SJSA1 (cell line): Measurements from ENCODE around the gene AGMAT. TPM values are rescaled to one million over a fixed set of nuclear protein-coding genes. Genes with fewer than 3 reads are reported as not detected.

Source experiments
- DNase-seq, 2 experiments: peaks; one replicate each; pipeline ENCODE4 v3.0.0-alpha.2; 2015 to 2020; ENCODE audit warnings: low spot score in 2 of 2, low read depth in 1 of 2
- H3K27ac ChIP-seq: fragments of 250-450 bp; sonication (Bioruptor Pico); 2 replicates; pipeline ENCODE4 v1.5.1; 2020; ENCODE audit warnings: mild to moderate bottlenecking, moderate library complexity
- H3K27me3 ChIP-seq: fragments of 250-450 bp; sonication (Bioruptor Pico); replicated peaks from 2 replicates; pipeline ENCODE4 v1.5.1; 2020; ENCODE audit warnings: mild to moderate bottlenecking, moderate library complexity
- H3K36me3 ChIP-seq: fragments of 250-450 bp; sonication (Bioruptor Pico); 2 replicates; pipeline ENCODE4 v1.5.1; 2020; ENCODE audit warnings: mild to moderate bottlenecking
- H3K4me1 ChIP-seq: fragments of 250-450 bp; sonication (Bioruptor Pico); replicated peaks from 2 replicates; pipeline ENCODE4 v1.6.1; 2021; ENCODE audit warnings: mild to moderate bottlenecking
- H3K4me3 ChIP-seq: fragments of 250-450 bp; sonication (Bioruptor Pico); 2 replicates; pipeline ENCODE4 v1.5.1; 2020; ENCODE audit warnings: mild to moderate bottlenecking
- H3K9me3 ChIP-seq: fragments of 250-450 bp; sonication (Bioruptor Pico); replicated peaks from 2 replicates; pipeline ENCODE4 v1.5.1; 2020; ENCODE audit warnings: mild to moderate bottlenecking
- total RNA-seq: library from RNA; depleted of rRNA; stranded (reverse); fragments of >200 nt; shearing (Covaris generic); gene quantifications from 2 replicates; pipeline ENCODE4 v1.2.3, GENCODE V29; 2014; rRNA removed

Gene AGMAT, protein sequence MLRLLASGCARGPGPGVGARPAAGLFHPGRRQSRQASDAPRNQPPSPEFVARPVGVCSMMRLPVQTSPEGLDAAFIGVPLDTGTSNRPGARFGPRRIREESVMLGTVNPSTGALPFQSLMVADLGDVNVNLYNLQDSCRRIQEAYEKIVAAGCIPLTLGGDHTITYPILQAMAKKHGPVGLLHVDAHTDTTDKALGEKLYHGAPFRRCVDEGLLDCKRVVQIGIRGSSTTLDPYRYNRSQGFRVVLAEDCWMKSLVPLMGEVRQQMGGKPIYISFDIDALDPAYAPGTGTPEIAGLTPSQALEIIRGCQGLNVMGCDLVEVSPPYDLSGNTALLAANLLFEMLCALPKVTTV
- total RNA-seq: 0.19 and 0.53 TPM in 2 replicates

DNA sequence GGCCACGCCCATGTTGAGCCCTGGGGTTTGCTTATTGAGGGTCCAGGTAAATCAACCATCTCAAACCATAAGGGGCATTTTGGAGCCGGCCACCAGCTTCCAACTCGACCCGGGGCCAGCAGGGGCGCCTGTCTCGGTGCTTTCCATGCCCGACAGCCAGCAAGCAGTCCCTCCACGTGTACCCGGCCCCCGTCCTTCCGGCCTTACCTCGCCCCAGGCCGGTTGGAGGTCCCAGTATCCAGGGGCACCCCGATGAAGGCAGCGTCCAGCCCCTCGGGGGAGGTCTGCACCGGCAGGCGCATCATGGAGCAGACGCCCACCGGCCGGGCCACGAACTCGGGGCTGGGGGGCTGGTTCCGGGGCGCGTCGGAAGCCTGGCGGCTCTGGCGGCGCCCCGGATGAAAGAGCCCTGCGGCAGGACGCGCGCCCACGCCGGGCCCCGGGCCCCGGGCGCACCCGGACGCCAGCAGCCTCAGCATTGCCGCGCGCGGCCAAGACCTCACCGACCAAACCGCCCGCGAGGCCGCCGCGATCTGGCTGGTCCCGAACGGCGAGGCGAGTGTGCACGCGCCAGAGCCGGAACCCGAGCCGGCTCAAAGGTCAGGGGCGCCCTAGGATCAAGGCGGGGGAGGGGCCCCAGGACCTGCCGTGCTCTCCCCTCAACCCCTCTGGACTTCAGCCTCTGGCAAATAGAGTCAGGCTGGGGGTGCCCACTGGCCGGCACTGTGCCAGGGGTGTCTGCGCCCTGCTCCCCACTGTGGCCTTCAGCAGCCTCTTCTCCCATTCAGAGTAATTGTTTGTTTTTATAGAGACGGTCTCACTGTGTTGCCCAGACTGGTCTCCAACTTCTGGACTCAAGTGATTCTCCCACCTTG is at the start of gene AGMAT:
Gene AGMAT (minus strand): TSS at position 563 of the 875 bp plus-strand sequence. CDS start 84 bp downstream, at position 479.
- H3K9me3 ChIP-seq: no peaks in the 10 kb centered on the region; the same call in 1 of the 2 replicates
- DNase-seq: peak; percentile 54 to 73

GRCh38 chr1:15633756-15634420 is 49.0 kb upstream of the AGMAT start:
- Histone ChIP-seq H3K27ac (no peak overlapping the region), H3K4me3 (no peak overlapping the region), H3K27me3 (no peaks in the 10 kb centered on the region), H3K36me3 (peaks cover 77% of the 10 kb centered on the region), H3K4me1 (no peaks in the 10 kb centered on the region), H3K9me3 (no peaks in the 10 kb centered on the region)
- DNase-seq: no peak

More for the DNA sequence above, at the start of gene AGMAT:
- Histone ChIP-seq H3K27ac (no peak within 1 kb of the TSS), H3K4me3 (peak within 1 kb of the TSS; percentile 46), H3K36me3 (no peaks in the 10 kb centered on the region), H3K4me1 (peaks cover 10% of the 10 kb centered on the region), H3K27me3 (no peaks in the 10 kb centered on the region)

- no peaks in the 10 kb centered on the region for H3K9me3 ChIP-seq
- H3K27me3 ChIP-seq: no peaks in the 10 kb centered on the region
- H3K27ac ChIP-seq: no peak overlapping the region
- H3K36me3 ChIP-seq: peaks cover 44% of the 10 kb centered on the region
- H3K4me1 ChIP-seq: peaks cover 18% of the 10 kb centered on the region
- no peak overlapping the region for H3K4me3 ChIP-seq
- DNase-seq: no peak
Measured at GRCh38 chr1:15628003-15628402, 43.2 kb upstream of the AGMAT start.

GRCh38 chr1:15627343-15627988 is 42.6 kb upstream of the AGMAT start:
- Histone ChIP-seq H3K27me3 (no peaks in the 10 kb centered on the region), H3K4me3 (no peak overlapping the region), H3K4me1 (peaks cover 18% of the 10 kb centered on the region), H3K9me3 (no peaks in the 10 kb centered on the region), H3K27ac (no peak overlapping the region), H3K36me3 (peaks cover 44% of the 10 kb centered on the region)
- DNase-seq: no peak

- no peak overlapping the region for H3K4me3 ChIP-seq
- no peak for DNase-seq
- no peaks in the 10 kb centered on the region for H3K9me3 ChIP-seq
- peaks cover 18% of the 10 kb centered on the region for H3K4me1 ChIP-seq
- peaks cover 38% of the 10 kb centered on the region for H3K36me3 ChIP-seq
- no peaks in the 10 kb centered on the region for H3K27me3 ChIP-seq
- H3K27ac ChIP-seq: no peak overlapping the region
Measured at GRCh38 chr1:15626269-15626950, 41.6 kb upstream of the AGMAT start.

GRCh38 chr1:15625056-15625917 is 40.4 kb upstream of the AGMAT start:
- peaks cover 27% of the 10 kb centered on the region for H3K4me1 ChIP-seq
- DNase-seq: no peak
- H3K27ac ChIP-seq: no peak overlapping the region
- no peak overlapping the region for H3K4me3 ChIP-seq
- H3K9me3 ChIP-seq: no peaks in the 10 kb centered on the region
- peaks cover 35% of the 10 kb centered on the region for H3K36me3 ChIP-seq
- no peaks in the 10 kb centered on the region for H3K27me3 ChIP-seq

GRCh38 chr1:15624133-15624714 is 39.4 kb upstream of the AGMAT start:
- no peaks in the 10 kb centered on the region for H3K9me3 ChIP-seq

DNA sequence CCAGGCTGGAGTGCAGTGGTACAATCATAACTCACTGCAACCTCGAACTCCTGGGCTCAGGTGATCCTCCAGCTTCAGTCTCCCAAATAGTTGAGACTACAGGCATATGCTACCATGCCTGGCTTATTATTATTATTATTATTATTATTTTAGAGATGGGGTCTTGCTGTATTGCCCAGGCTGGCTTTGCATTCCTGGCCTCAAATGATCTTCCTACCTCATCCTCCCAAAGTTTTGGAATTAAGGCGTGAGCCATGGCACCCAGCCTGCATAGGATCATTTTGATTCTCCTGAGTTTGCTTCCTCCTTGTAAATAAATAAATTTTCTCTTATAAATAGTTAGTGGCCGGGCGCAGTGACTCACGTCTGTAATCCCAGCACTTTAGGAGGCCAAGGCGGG is 38.6 kb upstream of the AGMAT start:
- H3K27ac ChIP-seq: no peak overlapping the region
- no peak for DNase-seq
- no peak overlapping the region for H3K4me3 ChIP-seq
- peaks cover 28% of the 10 kb centered on the region for H3K36me3 ChIP-seq
- H3K4me1 ChIP-seq: peaks cover 41% of the 10 kb centered on the region
- no peaks in the 10 kb centered on the region for H3K27me3 ChIP-seq
- H3K9me3 ChIP-seq: no peaks in the 10 kb centered on the region

More at GRCh38 chr1:15624133-15624714, 39.4 kb upstream of the AGMAT start:
- DNase-seq: no peak
- Histone ChIP-seq H3K36me3 (peaks cover 35% of the 10 kb centered on the region), H3K4me3 (no peak overlapping the region), H3K27me3 (no peaks in the 10 kb centered on the region), H3K27ac (no peak overlapping the region), H3K4me1 (peaks cover 35% of the 10 kb centered on the region)

DNA sequence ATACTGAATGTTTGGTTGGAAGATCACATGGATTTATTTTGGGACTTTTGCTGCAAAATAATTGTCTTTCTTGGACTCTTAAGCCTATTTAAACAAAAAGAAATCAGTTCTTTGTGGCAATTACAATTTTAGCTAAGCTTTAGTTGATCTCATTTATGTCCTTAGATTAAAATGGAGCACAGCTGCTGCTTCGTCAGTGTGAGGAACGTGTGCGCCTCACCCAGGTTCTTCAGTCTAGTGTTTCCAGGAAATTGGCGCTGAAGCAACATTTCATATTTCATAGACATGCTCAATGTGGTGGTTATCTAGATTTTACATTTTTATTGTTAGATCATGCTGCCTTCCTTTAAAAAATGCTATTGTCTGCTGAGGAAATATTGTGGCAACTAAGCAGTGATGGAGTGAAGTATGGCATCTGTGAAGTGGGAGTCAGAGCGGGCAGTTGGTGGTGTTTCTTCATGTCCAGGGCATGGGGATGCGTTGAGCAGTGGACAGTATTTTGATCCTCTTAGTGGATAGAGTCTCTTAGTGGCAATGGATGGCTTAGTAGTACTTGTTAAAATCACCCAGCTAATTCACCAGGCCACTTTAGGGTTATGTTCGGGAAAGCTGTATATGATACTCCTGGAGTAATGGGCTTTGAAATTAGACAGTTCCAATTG is 38.0 kb upstream of the AGMAT start:
- H3K9me3 ChIP-seq: no peaks in the 10 kb centered on the region
- no peak overlapping the region for H3K27ac ChIP-seq
- H3K4me1 ChIP-seq: peaks cover 40% of the 10 kb centered on the region
- H3K36me3 ChIP-seq: peaks cover 24% of the 10 kb centered on the region
- H3K4me3 ChIP-seq: no peak overlapping the region
- H3K27me3 ChIP-seq: no peaks in the 10 kb centered on the region
- no peak for DNase-seq

GRCh38 chr1:15621975-15622374 is 37.1 kb upstream of the AGMAT start:
- DNase-seq: no peak

DNA sequence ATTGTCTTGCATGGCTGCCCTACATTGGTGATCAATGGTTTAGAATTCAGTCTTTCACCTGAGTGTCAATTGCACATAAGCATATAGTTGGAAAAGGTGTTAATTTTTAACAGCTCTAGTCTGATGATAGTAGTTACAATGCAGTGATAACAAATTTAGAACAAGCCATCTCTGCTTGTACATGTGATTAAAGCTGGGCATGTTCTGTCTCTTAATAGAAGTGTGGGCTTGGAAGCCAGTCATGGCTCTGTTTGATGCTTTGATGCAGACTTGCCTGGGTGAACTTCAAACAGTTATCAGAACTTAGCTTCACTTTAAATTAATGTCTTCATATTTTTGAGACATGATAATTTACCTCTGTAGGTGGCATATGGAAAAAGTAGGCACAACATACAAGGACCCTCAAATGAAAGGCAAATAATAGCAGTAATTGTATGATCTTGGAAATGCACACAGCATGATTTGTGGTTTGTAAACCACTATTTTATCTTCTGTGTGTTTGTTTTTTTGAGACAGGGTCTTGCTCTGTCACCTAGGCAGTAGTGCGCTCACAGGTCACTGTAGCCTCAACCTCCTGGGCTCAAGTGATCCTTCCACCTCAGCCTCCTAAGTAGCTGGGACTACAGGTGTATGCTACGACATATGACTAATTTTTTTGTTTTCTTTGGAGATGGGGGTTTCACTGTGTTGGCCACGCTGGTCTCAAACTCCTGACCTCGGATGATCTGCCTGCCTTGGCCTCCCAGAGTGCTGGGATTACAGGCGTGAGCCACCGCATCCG is 36.2 kb upstream of the AGMAT start:
- H3K27me3 ChIP-seq: no peaks in the 10 kb centered on the region
- no peak overlapping the region for H3K27ac ChIP-seq
- no peak for DNase-seq

More at GRCh38 chr1:15621975-15622374, 37.1 kb upstream of the AGMAT start:
- no peak overlapping the region for H3K27ac ChIP-seq
- peaks cover 34% of the 10 kb centered on the region for H3K4me1 ChIP-seq
- H3K9me3 ChIP-seq: no peaks in the 10 kb centered on the region
- no peaks in the 10 kb centered on the region for H3K27me3 ChIP-seq
- H3K4me3 ChIP-seq: no peak overlapping the region
- H3K36me3 ChIP-seq: peaks cover 22% of the 10 kb centered on the region

More for the DNA sequence above, 36.2 kb upstream of the AGMAT start:
- peaks cover 18% of the 10 kb centered on the region for H3K36me3 ChIP-seq
- H3K4me3 ChIP-seq: no peak overlapping the region
- H3K4me1 ChIP-seq: peaks cover 41% of the 10 kb centered on the region
- H3K9me3 ChIP-seq: no peaks in the 10 kb centered on the region
